Colonic mucosa (tissue), 4 donors: ENCODE data around the gene ABAT. TPM values are rescaled to one million over a fixed set of nuclear protein-coding genes. Genes with fewer than 3 reads are reported as not detected.

Source experiments
- DNase-seq: peaks from one replicate; pipeline ENCODE4 v3.0.0-alpha.2; 2020
- H3K27ac ChIP-seq: fragments of 200-600 bp; one replicate; pipeline ENCODE4 v1.8.0; 2021
- H3K27me3 ChIP-seq: fragments of 200-600 bp; one replicate; pipeline ENCODE4 v1.8.0; 2021
- H3K36me3 ChIP-seq: fragments of 200-600 bp; one replicate; pipeline ENCODE4 v1.8.0; 2021
- H3K4me1 ChIP-seq: fragments of 200-600 bp; one replicate; pipeline ENCODE4 v1.8.0; 2021; ENCODE audit warnings: mild to moderate bottlenecking
- H3K4me3 ChIP-seq: fragments of 200-600 bp; one replicate; pipeline ENCODE4 v1.8.0; 2021
- H3K9ac ChIP-seq, 2 donors: one replicate each; pipeline ENCODE4 v1.7.0; 2013; ENCODE audit warnings: control low read depth in 2 of 2, low read depth in 2 of 2, low read length in 2 of 2
- H3K9me3 ChIP-seq: fragments of 200-600 bp; one replicate; pipeline ENCODE4 v1.8.0; 2021
- CTCF ChIP-seq: fragments of 200-600 bp; IDR thresholded peaks from one replicate; pipeline ENCODE4 v1.8.0; 2022; ENCODE audit warnings: antibody characterized with exemption, mild to moderate bottlenecking
- intact Hi-C: fragments of 100-400 bp; cut with DNase I; formaldehyde crosslinking; loops from one replicate; pipeline ENCODE4 v1.14.1; 2022
- total RNA-seq, 2 donors: library from RNA; stranded (reverse); fragmentation: NEBNext Ultra II Directional in 1 of 2; extraction: Animal tissue kit (Norgen Biotek cat#: 25700) in 1 of 2; gene quantifications; one replicate each; pipeline ENCODE4 v1.2.1, GENCODE V29; 2021
- donor health status: healthy.
- donor health status: DM: no; HTN: no; CAD: no.
- donor health status: DM: no; HTN: no; CAD: no.

The ABAT gene
- total RNA-seq, 2 donors from 2014 or later, result 12.9 to 25.6 TPM

GRCh38 chr16:8818504-8819270, 144.3 kb downstream of the ABAT start:
- peaks cover 24% of the 10 kb centered on the region for H3K36me3 ChIP-seq

DNA sequence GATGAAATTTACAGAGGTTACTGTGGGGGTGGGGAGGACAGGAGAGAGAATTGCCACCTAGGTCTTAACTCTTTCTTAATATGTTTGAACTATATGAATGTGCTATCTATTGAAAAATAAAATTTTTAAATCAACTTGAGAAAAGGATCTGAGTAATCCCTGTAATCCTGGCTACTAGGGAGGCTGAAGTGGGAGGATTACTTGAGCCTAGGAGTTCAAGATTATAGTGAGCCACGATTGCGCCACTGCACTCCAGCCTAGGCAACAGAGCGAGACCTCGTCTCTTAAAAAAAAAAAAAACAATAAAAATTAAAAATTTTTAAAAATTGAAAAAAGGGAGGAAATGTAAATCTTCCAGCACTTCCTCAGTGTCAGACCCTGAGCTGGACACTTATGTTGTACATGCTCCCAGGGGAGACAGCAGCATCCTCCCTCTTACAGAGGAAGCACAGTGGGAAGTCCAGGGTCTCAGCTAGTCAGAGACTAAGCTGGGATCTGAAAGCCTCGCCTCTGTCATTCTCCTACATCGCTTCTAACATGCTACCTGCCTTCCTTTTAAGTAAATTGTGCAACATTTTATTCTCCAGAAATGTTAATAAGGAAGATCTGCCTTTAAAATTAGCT, 145.1 kb downstream of the ABAT start:
- no peak for TF ChIP-seq CTCF
- Histone ChIP-seq H3K27me3 (no peaks in the 10 kb centered on the region), H3K4me1 (no peaks in the 10 kb centered on the region), H3K4me3 (no peak overlapping the region), H3K9me3 (no peaks in the 10 kb centered on the region), H3K9ac (no peak overlapping the region), H3K27ac (no peak overlapping the region), H3K36me3 (peaks cover 19% of the 10 kb centered on the region)
- no peak for DNase-seq
- intact Hi-C loops, result no loop called here

More at GRCh38 chr16:8818504-8819270, 144.3 kb downstream of the ABAT start:
- H3K4me1 ChIP-seq, result no peaks in the 10 kb centered on the region
- H3K9ac ChIP-seq, result no peak overlapping the region
- no peaks in the 10 kb centered on the region for H3K9me3 ChIP-seq
- DNase-seq, result no peak
- H3K4me3 ChIP-seq, result no peak overlapping the region
- TF ChIP-seq CTCF, result no peak
- no peaks in the 10 kb centered on the region for H3K27me3 ChIP-seq
- H3K27ac ChIP-seq, result no peak overlapping the region
- intact Hi-C loops, result no loop called here

GRCh38 chr16:8822403-8822802, 148.0 kb downstream of the ABAT start:
- H3K27me3 ChIP-seq, result no peaks in the 10 kb centered on the region
- H3K9ac ChIP-seq, result no peak overlapping the region
- no peak for DNase-seq
- no peaks in the 10 kb centered on the region for H3K9me3 ChIP-seq
- no peaks in the 10 kb centered on the region for H3K4me1 ChIP-seq
- peaks cover 18% of the 10 kb centered on the region for H3K36me3 ChIP-seq
- H3K27ac ChIP-seq, result no peak overlapping the region
- no peak for TF ChIP-seq CTCF
- intact Hi-C loops, result no loop called here
- H3K4me3 ChIP-seq, result no peak overlapping the region

DNA sequence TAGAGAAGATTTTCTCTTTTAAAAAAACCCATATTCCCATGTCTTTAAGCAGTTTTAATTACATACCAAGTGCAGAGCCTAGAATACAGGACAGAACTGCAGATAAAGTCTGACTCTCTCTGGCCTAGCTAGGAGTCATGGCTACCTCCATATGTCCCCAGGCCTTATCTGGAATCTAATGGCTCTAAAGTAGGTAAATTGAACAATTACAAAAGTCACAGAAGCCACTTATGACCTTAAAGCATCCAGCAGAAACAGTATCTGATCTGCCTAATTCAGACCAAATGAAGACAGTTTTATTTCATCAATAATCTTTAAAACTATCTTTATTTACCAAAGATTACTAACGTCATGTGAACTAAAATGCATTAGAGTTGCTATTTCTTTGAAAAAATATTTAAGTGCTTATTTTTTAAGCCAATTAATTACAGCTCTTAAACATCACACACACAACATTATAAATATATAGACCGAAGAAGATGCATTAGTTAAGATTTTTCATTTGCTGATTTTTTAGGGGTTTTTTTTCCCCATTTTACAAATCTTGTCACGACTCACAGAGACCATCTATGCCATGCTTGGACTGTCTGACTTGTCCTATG, 152.0 kb downstream of the ABAT start:
- Histone ChIP-seq H3K27me3 (no peaks in the 10 kb centered on the region), H3K4me1 (no peaks in the 10 kb centered on the region), H3K9me3 (no peaks in the 10 kb centered on the region), H3K36me3 (peaks cover 15% of the 10 kb centered on the region), H3K27ac (no peak overlapping the region), H3K9ac (no peak overlapping the region), H3K4me3 (no peak overlapping the region)
- TF ChIP-seq CTCF, result no peak
- intact Hi-C loops, result no loop called here
- DNase-seq, result no peak

DNA sequence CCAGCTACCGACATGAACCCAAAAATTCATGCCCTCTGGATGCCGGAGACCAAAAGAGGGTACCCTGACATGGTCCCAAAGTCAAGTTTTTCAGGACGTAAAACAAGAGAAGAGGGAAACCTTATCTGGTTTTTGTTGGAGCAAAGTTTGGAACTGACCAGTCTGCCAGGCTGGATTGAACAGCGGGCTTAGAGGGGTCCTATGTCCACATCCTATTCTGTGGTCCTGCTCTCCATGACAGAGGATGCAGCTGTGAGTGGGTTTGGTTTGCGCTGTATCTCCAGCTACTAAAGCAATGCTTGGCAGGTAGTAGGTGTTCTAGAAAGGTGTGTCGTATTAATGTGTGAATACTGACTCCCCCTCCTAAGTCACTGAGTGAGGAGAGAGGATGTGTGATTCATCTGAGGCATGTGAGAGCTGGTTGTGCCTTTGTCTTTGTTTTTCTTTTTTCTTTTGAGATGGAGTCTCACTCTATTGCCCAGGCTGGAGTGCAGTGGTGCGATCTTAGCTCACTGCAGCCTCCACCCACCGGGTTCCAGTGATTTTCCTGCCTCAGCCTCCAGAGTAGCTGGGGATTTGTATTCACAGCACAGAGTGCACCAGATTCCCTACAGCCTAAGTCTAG, 154.2 kb downstream of the ABAT start:
- H3K4me1 ChIP-seq, result no peaks in the 10 kb centered on the region
- H3K9ac ChIP-seq, result no peak overlapping the region
- TF ChIP-seq CTCF, result no peak
- no peak for DNase-seq
- H3K27me3 ChIP-seq, result no peaks in the 10 kb centered on the region
- H3K27ac ChIP-seq, result no peak overlapping the region
- no peaks in the 10 kb centered on the region for H3K9me3 ChIP-seq
- H3K36me3 ChIP-seq, result peaks cover 10% of the 10 kb centered on the region
- H3K4me3 ChIP-seq, result no peak overlapping the region
- intact Hi-C loops, result no loop called here
